Esophagus squamous epithelium (tissue), 4 donors: Measurements from ENCODE around the gene SUPT20H.

Experiments used
- POLR2A ChIP-seq, 4 donors: fragments of 450-650 bp; IDR thresholded peaks; one replicate each; pipeline ENCODE4 v1.6.1; 2017; ENCODE audit warnings: antibody characterized with exemption in 4 of 4, mild to moderate bottlenecking in 4 of 4, moderate library complexity in 3 of 4
- TF ChIP-seq, protein P1 (sequence below), 6 experiments: fragments of 450-650 bp in 4 of 6; fragments of 200-600 bp in 2 of 6; sonication (generic) in 2 of 6; IDR thresholded peaks; one replicate each; pipeline ENCODE4 v1.5.1; 2016 to 2019; ENCODE audit warnings: antibody characterized with exemption in 6 of 6, mild to moderate bottlenecking in 4 of 6, moderate library complexity in 4 of 6

DNA sequence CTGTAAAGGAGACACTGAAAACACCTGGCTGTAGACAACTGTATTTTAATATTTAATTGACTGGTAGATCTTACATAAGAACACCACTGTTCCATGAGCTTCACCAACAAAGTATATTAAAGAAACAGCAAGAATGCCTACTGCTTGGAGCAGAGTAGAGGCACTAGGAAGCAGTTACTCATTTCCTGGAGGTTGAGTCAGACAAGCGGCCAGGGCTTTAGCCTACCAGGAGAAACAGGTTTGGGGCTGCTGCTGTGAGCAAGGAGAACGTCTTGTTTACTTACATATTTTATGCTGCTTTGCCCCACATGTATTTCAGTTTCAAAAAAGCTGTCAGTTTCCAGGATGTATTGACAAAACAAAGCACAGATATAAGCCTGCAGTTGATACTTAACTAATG is 93.7 kb downstream of the SUPT20H start:
- TF ChIP-seq POLR2A (IDR thresholded peaks at IDR 0.05), result no peak
- TF ChIP-seq, protein P1, sequence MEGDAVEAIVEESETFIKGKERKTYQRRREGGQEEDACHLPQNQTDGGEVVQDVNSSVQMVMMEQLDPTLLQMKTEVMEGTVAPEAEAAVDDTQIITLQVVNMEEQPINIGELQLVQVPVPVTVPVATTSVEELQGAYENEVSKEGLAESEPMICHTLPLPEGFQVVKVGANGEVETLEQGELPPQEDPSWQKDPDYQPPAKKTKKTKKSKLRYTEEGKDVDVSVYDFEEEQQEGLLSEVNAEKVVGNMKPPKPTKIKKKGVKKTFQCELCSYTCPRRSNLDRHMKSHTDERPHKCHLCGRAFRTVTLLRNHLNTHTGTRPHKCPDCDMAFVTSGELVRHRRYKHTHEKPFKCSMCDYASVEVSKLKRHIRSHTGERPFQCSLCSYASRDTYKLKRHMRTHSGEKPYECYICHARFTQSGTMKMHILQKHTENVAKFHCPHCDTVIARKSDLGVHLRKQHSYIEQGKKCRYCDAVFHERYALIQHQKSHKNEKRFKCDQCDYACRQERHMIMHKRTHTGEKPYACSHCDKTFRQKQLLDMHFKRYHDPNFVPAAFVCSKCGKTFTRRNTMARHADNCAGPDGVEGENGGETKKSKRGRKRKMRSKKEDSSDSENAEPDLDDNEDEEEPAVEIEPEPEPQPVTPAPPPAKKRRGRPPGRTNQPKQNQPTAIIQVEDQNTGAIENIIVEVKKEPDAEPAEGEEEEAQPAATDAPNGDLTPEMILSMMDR (IDR thresholded peaks at IDR 0.05), result no peak
